Panc1 (cell line): Measurements from ENCODE around the gene DHX15.

ENCODE experiments used
- CTCF ChIP-seq: fragments of 450-650 bp; IDR thresholded peaks from 2 replicates; pipeline ENCODE4 v1.5.1; 2017; ENCODE audit warnings: mild to moderate bottlenecking
- POLR2AphosphoS5 ChIP-seq: IDR thresholded peaks from 2 replicates; pipeline ENCODE4 v1.6.1; 2012; ENCODE audit warnings: mild to moderate bottlenecking, low read depth, low read length, moderate library complexity
- TF ChIP-seq, protein P1 (sequence below), 2 experiments: IDR thresholded peaks; 2 replicates each; pipeline ENCODE4 v1.6.1; 2011 to 2012; ENCODE audit warnings: low read depth in 2 of 2, control low read depth in 1 of 2, low read length in 1 of 2, mild to moderate bottlenecking in 1 of 2, moderate library complexity in 1 of 2; ENCODE audit not compliant: insufficient read depth in 1 of 2

GRCh38 chr4:24496597-24496996 lies 87.8 kb downstream of the DHX15 start:
- TF ChIP-seq CTCF (no peak), POLR2AphosphoS5 (no peak)
- TF ChIP-seq, protein P1, sequence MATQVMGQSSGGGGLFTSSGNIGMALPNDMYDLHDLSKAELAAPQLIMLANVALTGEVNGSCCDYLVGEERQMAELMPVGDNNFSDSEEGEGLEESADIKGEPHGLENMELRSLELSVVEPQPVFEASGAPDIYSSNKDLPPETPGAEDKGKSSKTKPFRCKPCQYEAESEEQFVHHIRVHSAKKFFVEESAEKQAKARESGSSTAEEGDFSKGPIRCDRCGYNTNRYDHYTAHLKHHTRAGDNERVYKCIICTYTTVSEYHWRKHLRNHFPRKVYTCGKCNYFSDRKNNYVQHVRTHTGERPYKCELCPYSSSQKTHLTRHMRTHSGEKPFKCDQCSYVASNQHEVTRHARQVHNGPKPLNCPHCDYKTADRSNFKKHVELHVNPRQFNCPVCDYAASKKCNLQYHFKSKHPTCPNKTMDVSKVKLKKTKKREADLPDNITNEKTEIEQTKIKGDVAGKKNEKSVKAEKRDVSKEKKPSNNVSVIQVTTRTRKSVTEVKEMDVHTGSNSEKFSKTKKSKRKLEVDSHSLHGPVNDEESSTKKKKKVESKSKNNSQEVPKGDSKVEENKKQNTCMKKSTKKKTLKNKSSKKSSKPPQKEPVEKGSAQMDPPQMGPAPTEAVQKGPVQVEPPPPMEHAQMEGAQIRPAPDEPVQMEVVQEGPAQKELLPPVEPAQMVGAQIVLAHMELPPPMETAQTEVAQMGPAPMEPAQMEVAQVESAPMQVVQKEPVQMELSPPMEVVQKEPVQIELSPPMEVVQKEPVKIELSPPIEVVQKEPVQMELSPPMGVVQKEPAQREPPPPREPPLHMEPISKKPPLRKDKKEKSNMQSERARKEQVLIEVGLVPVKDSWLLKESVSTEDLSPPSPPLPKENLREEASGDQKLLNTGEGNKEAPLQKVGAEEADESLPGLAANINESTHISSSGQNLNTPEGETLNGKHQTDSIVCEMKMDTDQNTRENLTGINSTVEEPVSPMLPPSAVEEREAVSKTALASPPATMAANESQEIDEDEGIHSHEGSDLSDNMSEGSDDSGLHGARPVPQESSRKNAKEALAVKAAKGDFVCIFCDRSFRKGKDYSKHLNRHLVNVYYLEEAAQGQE (IDR thresholded peaks at IDR 0.05; ENCODE audit: insufficient read depth in 1 of 2, low read depth in 2 of 2, low read length in 1 of 2), result no peak
